HG03457 (cell line): ENCODE results near the gene RNF214.
"Not testable (repeated sequence)": the region's sequence is repeated elsewhere in the genome, so short reads cannot be mapped to it uniquely, and the experiment has no call there.

Experiments
- ATAC-seq: cut with Tn5 transposase; IDR thresholded peaks from one replicate; pipeline ENCODE4 v1.9.1; 2021; ENCODE audit warnings: moderate number of reproducible peaks; ENCODE audit not compliant: unreplicated experiment

The RNF214 gene

DNA sequence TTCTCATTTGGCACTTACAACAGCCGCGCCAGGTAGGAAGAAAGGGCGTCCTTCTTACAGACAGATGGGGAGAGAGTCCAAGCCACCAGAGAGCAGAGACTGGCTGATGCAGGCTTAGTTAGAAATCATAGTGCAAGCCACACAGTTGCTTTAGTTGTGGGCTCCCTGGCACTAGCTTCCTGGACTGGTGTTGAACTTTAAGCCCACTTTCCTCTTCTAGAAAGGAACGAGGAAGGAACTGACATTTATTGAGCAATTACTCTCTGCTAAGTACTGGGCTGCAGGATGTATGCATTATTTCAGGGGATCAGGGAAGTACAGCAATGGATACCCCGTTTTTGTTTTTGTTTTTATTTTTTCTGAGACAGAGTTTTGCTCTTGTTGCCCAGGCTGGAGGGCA, 80.6 kb downstream of the RNF214 start:
- no peak for ATAC-seq

DNA sequence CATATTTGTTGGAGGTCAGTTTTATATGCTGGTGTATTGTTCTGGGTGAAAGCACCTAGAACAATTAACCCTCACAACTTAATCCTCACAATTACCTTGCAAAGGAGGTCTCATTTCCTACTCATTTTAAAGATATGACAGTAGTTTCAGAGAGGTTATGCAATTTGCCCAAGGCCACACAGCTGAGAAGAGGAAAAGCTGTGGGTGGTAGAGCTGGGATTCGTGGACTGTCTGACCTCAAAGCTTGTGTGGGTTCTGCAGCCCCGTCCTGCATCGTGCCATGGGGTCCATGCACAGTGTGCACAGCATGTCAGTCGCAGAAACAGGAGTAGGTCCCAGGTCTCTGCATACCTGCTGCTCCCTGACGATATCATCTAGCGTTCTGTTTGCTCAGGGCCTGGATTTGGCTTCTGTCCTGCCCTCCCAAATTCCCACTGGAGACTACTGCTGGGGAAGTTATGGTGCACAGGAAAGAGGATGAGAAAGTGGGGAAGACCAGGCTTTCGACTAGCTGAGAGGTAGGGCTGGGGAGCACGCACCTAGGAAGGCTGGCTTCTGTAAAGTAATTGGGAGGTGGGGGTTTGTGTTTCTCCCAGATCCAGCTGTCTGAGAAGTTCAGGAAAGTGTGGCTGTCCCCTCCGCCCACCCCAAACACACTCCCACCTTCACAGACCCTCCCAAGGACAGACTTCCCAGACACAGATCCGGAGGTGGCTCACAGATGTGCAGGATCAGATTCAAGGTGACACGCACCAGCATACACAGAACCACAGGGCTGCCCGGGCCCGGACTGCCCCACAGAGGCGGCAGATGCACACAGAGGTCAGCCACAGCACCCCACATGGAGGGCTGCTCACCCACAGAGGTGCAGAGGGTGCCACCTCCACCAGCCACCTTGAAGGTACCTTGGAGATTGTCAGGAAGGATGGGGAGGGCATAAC, 81.6 kb downstream of the RNF214 start:
- ATAC-seq, result no peak

DNA sequence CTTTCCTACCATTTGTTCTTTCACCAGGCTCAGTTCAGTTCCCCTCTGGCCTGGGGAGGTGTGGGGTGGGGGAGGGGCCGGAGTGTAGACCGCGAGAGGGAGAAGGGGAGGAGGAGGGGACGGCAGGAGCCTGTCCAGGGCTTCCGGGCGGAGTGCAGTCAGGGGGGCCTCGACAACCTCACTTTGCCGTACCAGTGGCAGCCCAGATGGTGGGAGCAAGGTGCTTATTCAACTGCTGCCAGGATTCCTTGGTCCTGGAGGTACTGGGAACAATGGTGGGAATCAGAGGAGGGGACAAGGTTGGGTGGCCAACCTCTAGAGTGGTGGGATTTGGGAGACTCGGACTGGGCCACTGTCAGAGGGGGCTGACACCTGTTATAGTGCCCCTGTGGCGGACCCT, 82.4 kb downstream of the RNF214 start:
- no peak for ATAC-seq

DNA sequence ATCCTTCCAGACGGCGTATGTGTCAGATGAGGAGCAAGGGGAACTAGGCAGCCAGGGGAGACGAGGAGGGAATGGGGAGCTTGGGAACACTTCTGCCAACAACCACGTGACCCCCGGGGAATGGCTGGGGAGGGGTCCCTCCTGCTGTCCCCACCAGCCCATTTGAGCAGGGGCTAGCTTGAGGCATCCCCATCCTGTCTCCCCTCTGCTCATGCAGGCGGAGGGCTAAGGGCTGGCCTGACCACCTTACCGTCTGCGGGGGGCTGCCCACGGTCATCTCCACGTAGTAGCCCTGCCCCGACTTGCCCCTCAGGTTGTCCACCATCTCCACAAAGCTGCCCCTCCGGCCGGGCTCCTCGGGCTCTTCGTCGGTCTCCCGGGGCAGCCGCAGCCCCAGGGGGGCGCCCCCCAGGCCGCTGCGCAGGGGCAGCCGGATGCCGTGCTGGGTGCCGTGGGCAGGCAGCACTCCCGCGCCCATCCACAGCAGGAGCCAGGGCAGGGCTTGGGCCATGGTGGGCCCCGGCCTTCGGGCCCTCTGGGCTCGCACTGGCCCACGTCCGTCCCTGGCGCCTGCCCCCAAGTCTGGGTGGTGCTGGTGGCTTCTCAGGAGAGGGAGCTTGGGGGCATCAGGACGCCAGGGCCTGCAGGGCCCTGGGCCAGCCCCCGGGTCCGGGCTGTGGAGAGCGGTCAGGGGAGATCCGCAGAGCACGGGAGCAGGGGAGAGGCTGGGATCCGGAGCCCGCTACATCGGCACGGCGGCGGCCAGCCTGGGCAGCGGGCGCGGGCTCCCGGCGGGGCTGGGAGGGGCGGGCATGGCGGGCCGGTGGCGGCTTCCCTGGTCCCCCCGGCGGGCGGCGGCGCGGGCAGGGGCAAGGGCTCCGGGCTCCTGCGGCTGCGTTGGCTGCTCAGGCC, 83.1 kb downstream of the RNF214 start:
- no peak for ATAC-seq

DNA sequence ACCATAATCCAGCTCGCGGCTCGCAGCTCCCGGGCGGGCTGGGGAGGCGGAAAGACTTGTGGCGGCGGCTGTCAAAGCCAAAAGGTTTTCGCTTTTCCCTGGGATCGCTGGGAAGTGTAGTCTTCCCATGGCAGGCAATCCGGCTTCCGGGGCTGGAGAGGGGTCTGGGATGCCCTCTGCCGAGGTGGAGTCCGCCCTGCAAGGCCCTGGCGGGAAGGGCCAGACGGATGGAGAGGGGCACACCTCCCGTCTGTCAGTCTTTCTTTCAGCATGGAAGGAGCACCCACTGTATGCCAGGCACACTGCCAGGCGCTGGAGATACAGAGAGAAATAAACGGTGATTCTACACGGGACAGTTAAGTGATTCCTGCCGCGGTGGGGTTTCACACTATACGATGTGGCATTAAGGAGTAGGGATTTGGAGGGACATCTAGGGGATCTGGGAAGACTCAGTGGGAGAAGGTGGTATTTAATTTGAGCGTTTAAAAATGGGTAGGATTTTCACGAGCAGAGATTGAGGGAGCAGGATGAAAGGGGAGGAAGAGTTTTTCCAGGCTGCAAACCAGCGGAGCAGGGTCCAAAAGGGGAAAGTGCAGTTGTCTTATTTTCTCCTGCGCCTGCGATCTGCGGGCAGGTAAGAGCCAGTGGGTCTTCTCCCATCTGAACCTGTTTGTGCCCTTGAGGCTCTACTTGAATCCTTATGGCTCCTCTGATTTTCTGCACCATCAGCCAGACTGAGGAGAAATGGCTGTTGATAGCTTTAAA, 83.9 kb downstream of the RNF214 start, which contains the start of gene BACE1:
Gene BACE1, minus strand, starts transcription at position 60 of the 765 bp plus-strand sequence. CDS start 461 bp downstream, outside the sequence.
- no peak for ATAC-seq

DNA sequence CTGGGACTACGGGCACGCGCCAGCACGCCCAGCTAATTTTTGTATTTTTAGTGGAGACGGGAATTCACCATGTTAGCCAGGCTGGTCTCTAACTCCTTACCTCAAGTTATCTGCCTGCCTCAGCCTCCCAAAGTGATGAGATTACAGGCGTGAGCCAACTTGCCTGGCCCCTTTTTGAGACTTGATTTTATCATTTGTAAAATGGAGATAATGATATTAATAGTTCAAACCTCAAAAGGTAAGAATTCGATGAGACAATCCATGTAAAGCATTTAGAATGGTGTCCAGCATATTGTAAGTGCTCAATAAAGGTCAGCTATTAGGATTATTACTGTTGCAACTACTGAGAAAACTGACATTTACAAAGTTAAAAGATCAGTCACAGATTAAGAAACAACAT, 86.3 kb downstream of the RNF214 start:
- no peak for ATAC-seq

DNA sequence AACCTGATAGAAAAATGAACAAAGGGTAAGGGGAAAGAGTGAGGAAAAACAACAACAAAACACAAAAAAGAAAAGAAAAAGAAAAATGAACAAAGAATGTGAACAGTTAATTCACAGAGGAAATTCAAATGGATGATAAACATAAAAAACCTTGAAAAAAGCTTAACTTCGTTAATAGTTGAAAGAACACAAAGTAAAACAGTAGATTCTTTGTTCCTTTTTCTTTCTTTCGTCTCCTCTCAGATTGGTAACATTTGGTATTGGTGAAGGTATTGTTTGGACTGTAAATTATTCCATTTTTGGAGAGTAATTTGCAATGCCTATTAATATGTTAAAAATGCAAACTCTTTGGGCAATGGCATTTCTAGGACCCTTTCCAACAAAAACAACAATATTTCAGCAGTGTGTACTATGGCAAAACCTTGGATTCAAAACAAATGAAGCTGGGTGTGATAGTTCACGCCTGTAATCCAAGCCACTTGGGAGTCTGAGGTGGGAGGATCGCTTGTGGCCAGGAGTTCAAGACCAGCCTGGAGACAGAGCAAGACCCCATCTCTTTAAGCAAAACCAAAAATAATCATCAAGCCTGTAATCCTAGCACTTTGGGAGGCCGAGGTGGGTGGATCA, 86.9 kb downstream of the RNF214 start:
- no peak for ATAC-seq

DNA sequence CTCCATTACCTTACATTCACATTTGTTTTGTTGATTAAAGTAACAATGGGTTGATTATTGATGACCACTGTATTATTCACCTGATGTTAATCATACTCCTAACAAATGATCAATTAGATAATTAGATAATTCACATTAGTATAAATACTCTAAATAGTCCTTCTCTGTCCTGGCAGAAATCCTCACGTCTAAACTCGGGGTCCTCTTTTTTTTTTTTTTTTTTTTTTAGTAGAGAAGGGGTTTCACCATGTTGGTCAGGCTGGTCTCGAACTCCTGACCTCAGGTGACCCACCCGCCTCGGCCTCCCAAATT, 94.7 kb downstream of the RNF214 start:
- ATAC-seq, result not testable (repeated sequence)

DNA sequence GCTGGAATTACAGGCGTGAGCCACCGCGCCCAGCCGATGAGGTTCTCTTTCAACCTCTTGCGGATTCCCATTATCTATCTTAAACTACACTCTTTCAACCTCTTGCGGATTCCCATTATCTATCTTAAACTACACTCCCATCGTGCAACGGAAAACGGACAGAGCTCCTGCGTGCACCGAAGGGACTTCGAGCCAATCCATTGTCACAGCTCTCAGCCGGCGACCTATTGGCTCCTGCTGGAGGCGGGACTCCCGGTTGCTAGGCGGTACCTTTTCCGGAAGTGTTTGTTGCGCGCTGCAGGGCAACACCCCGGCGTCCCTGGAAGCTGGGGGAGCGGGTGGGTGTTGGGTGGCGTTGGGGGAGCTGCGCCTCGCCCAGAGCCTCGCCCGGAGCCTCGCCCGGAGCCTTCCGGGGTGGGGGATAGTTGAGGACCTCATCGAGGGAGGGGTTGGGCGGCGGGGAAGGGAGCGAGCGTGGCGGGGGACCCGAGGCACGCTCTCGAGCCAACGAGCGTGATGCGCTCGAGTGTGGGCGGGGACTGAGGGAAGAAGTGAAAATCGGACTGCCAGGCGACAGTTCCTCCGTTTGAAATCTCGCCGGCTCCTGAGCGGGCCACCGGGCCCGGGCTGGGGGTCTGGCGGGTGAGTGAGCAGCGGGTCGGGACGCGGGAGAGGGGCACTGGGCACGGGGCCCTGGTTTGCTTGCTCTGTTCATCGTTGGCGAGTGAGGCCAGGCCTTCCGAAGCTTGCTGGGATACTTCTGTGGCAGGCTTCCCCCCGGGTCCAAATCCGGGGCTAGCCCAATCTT, 95.3 kb downstream of the RNF214 start, which contains the start of gene CEP164:
Gene CEP164, plus strand, starts transcription at position 288 of the 808 bp plus-strand sequence. CDS start 10,733 bp downstream, outside the sequence.
- ATAC-seq, result peak; percentile 89

DNA sequence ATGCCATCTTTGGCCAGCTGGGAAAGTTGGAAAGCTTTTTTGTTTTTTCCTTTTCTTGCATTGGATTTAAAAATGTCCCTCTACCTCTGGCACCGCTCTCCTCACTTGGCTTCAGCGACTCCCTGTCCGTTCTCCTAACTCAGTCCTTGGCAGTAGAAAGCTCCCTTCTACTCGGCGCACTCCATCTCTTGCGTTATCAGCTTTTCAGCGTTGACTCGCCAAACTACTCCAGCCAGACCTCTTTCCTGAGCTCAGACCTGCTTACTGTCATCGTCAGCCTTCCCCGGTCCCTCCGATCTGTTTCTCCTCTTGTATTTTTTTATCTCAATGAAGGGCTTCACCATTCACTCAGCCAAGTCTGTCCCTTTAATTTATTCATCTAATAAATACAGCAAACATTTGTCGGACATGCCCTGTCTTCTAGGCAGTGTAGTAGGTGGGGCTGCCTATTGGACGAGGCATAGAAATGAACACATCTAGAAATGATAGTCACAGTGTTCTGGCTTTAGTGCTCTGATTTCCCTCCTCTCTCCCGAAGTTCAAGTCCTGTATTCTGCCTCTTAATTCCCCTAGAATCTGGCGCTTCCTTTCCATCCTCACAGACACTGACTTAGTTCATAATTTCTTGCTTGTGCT, 96.0 kb downstream of the RNF214 start:
- ATAC-seq, result no peak

DNA sequence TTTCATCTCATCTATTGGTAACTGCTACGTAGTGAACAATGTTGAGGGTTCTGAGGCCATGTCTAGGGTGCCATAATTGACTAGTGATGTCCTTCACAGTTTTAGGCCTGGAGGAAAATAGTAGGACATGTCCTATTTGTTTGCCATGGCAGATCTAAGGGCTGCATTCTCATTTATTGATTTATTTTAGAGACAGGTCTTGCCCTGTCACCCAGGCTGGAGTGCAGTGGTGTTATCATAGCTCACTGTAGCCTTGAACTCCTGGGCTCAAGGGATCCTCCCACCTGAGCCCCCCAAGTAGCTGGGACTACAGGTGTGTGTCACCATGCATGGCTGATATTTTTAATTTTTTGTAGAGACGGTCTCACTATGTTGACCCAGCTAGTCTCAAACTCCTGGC, 100.4 kb downstream of the RNF214 start:
- no peak for ATAC-seq

DNA sequence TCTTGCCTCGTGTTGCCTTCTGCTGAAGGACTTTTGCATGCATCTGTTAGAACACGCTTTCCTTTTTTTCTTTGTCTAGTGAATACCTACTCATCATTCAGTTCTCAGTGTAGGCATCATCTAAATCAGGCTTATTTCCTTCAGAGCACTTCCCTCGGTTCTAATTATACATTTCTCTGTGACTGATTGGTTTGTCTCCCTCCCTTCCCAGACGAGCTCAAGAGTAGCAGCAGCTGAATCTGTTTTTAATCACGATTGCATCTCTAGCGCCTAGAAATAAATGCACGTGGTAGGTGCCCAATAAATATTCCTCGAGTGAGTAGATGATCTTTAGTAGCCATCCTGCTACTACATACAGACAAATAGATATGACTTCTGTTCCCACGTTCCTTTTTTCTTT, 101.4 kb downstream of the RNF214 start:
- no peak for ATAC-seq

DNA sequence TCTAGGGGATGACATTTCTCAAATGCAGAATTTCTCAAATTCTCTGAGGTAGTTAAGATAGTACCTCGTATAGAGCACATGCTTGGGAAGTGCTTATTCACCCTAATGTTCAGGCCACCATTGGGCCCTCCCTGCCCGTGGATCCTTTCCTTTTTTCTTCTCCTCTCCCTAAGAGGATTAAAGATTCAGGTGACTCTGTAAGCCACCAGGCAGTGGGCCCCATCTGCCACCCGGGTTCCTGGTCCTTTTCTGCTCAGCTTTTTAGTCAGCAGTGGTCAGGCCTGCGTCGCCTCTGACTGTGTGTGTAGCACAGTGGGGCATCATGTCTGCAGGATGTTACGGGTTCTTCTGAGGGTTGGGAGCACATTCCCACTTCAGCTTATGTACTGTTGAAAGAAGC, 102.4 kb downstream of the RNF214 start:
- no peak for ATAC-seq

DNA sequence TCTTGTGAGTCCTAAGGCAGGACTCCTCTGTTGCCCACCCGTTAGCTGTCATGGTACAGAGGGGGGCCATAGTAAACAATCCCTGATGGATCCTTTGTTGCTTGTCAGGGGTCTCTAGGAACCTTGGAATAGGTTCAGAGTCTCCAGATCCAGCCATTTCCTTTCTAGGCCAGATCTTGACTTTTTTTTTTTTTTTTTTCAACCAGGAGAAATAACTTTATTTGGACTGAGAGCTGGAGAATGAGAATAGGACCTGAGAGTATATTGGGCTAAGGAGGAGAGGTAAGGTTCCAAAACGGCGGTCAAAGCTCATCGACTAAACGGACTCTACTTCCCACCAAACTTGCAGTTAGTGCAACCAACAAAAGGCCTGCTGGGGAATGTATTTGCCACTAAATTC, 102.9 kb downstream of the RNF214 start:
- ATAC-seq, result no peak
